NCI-H128 (cell line): Measurements from ENCODE around the gene EBI3.
"Not testable (repeated sequence)": the region's sequence is repeated elsewhere in the genome, so short reads cannot be mapped to it uniquely, and the experiment has no call there.

ENCODE experiments used
- DNase-seq: peaks from one replicate; lab custom pipeline; 2025; ENCODE audit not compliant: unreplicated experiment; lab: John Stamatoyannopoulos, UW

The EBI3 gene

GRCh38 chr19:4277191-4277696, 47.9 kb downstream of the EBI3 start:
- no peak for DNase-seq

- DNase-seq = no peak
Measured at GRCh38 chr19:4278010-4278409, 48.7 kb downstream of the EBI3 start.

GRCh38 chr19:4278419-4279266, 49.3 kb downstream of the EBI3 start, which contains the start of gene SHD:
Gene SHD, plus strand, starts transcription at chr19:4279266. Its CDS starts 798 bp downstream, at chr19:4280064.
- DNase-seq = no peak

GRCh38 chr19:4279267-4279529, 49.9 kb downstream of the EBI3 start:
- DNase-seq = no peak

- DNase-seq = no peak
Measured at GRCh38 chr19:4279530-4280422, 50.5 kb downstream of the EBI3 start.

- DNase-seq = no peak
Measured at GRCh38 chr19:4284176-4284958, 55.0 kb downstream of the EBI3 start.

- no peak for DNase-seq
Measured at GRCh38 chr19:4284974-4285373, 55.7 kb downstream of the EBI3 start.

GRCh38 chr19:4286141-4286540, 56.8 kb downstream of the EBI3 start:
- not testable (repeated sequence) for DNase-seq
